H4 (cell line): ENCODE data around the gene SNTG2. TPM values are rescaled to one million over a fixed set of nuclear protein-coding genes. Genes with fewer than 3 reads are reported as not detected.
"Not testable (repeated sequence)": the region's sequence is repeated elsewhere in the genome, so short reads cannot be mapped to it uniquely, and the experiment has no call there.

Experiments
- DNase-seq: peaks from one replicate; pipeline ENCODE4 v3.0.0-alpha.2; 2015; ENCODE audit warnings: low spot score
- total RNA-seq: library from RNA; depleted of rRNA; stranded (reverse); fragments of >200 nt; shearing (Covaris generic); gene quantifications from 2 replicates; pipeline ENCODE4 v1.2.3, GENCODE V29; 2014

Gene SNTG2
- total RNA-seq, 1 experiment from 2014 or later, result not detected

DNA sequence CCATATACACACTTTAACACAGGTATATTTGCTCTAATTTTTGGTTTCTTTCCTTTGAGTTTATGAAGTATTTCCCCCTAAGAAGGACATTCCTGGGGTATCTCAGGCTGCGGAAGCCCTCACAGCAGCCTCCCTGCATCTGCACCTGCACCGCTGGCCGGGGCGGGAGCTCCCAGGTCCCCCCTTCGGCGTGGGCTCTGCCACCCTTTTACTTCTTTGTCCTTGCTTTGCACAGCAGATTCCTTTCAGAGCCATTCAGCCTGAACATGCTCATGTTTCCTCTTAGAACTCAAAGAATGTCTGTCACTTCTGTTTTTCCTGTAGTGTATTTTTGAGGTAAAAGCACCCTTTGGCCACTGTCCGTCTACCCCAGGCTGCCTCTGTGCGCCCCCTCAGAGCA, 146.5 kb downstream of the SNTG2 start:
- DNase-seq, result no peak

DNA sequence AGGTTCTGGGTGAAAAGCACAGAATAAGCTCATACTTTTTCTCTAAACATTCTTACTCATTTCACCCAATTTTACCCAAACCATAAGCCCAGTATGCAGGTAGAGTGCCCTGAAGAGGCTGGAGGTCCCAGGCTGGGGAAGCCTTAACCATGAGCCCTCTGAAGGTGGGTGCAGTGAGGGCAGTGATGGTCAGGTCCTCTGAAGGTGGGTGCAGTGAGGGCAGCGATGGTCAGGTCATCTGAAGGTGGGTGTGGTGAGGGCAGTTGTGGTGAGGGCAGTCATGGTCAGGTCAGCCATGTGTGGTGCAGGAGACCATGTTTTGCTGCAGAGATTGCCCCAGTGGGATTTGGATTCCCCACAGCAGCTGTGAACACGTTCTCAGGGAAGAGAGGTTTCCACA, 148.8 kb downstream of the SNTG2 start:
- DNase-seq, result no peak

DNA sequence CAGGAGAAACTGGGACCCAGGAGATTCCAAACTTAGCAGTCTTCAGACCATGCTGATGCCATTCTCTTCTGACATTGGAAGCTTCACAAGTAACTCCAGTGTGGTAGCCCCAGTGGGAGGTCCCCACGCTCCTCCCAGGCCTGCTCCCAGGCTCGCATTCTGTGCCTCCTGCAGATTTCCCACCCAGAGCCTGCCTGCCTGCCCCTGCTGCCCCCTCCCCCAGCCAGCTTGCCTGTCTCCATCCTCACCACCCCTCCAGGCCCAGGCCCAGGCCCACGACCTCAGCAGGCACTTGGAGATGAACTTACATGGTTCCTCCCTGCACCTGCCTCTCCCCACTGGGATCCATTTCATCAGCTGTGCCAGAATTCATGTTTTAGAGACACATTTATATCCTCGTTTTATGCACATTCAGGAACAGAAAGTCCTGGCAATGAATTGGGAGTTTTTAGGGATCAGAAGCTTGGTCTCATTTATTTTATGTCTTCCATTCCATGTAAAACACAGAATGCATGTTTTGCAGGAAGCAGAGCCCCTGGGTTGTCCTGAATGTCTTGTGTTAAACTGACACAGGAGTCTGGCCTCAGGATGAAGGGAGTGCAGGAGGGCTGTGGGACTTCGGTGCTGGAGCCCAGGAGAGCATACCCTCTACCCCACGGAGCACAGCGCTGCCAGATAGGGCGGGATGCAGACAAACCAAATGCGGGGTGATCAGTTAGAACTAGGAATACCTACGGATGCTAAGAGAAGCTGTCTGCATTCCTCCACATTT, 150.5 kb downstream of the SNTG2 start:
- no peak for DNase-seq

DNA sequence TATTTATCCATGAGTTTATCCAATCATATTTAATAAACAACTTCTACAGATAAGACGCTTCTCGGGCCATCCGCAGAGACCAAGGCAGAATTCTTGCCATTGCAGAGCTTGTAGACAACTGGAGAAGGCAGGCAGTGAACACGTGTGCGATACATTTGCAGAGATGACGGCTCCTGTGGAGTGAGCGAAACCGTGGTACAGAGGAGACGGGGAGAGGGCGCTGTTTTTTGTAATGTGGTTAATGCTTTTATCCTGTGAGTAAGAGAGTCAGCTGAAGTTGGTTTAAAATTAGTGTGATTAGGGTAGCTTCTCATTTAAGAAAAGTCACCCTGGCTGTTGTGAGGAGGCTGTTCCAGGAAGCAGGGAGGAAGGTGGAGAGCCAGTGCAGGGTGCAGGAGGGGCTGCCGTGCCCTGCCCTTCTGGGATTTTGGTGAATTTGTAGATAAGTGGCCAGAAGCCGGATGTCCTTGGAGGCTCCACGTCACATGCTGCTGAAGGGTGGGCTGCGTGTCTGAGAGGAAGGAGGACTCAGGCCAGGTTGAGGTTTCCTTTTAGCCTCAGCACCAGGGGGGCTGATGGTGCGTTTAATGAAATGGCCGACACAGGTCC, 151.4 kb downstream of the SNTG2 start:
- no peak for DNase-seq

DNA sequence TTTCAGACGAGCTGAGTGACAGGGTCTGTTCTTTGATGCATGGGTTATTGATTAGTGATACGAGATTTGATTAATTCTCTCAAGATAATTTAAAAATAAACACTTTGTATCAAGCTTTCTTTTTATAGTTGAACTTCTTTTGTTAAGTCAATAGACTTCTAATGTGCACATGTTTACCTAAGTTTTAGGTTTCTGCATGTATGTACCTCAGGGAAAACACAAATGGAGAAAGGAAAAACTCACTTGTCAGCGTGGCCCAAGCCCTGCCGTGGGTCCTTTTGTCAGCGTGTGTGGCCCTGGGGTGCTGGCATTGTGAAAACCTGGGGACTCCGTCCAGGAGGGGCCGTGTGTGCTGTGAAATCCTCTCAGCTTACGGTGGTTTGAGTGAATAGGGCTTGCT, 153.7 kb downstream of the SNTG2 start:
- no peak for DNase-seq

DNA sequence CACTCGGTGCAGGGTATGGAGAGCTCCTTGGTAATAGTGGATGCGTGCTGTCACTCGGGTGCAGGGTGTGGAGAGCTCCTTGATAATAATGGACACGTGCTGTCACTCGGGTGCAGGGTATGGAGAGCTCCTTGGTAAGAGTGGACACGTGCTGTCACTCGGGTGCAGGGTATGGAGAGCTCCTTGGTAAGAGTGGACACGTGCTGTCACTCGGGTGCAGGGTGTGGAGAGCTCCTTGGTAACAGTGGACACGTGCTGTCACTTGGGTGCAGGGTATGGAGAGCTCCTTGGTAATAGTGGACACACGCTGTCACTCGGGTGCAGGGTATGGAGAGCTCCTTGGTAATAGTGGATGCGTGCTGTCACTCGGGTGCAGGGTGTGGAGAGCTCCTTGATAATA, 155.7 kb downstream of the SNTG2 start:
- DNase-seq, result not testable (repeated sequence)

DNA sequence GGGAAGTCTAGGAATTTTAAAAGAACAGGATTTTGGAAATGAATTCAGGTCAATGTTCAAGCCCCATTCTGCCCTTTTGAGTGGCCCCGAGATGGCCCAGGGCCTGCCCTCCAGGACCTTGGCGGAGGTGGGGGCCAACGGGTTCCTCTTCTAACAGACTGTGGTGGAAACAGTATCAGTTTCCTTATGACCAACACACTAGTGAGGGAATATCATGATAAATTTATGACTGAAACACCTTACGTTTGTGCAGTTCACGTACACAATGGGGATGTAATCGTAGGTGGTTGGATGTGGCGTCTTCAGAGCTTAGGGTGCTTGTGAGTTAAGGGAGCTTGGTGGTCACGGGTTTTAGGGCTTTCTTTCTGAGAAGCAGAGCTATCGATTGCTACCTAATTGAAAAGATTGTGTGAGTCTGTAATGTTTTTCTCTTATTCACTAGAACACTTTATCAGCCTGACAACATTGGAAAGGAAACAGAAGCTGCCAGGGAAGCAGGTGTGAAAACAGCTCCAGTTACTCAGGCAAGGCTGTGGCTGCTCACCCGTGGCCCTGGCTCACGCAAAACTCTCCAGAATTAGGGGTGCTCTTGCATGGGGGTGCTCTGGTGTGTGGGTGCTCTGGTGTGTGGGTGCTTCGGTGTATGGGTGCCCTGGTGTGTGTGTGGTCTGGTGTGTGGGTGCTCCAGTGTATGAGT, 165.3 kb downstream of the SNTG2 start:
- DNase-seq, result no peak

DNA sequence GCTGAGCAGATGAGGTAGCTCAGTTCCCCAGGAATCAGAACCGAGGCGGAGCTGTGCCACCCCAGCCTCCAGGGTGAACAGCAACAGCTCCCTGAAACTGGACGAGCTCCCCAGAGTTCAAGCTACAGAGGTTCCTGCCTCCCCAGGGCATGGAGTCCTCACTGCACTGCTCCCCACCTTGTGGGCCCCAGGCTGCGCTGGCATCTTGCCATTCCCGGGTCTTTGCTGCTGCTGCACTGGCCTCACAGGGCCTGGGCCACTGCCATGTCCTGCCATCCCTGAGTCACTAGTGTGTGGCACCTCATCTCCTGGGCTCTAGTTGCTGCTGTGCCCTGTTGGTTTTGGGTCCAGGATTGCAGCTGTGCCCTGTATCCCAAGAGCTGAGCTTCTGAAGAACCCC, 166.9 kb downstream of the SNTG2 start:
- DNase-seq, result no peak

DNA sequence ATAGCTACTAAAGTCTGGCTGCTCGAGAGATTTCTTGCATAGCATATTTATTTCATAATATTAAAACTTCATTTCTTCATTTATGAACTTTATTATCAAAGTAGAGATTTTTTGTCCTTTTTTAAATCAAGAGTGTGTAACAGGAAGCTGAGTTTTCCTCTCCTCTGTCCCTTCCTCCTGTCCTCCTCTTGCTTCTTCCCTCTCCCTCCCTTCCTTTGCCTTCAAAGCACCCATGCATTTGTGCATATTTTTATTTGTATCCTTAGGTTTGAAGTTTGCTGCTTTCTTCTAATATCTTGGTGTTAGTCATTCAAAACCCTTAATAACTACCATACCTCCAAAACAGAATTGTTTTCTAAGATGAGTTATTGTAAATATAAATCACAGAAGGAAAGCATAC, 174.6 kb downstream of the SNTG2 start:
- DNase-seq, result no peak

DNA sequence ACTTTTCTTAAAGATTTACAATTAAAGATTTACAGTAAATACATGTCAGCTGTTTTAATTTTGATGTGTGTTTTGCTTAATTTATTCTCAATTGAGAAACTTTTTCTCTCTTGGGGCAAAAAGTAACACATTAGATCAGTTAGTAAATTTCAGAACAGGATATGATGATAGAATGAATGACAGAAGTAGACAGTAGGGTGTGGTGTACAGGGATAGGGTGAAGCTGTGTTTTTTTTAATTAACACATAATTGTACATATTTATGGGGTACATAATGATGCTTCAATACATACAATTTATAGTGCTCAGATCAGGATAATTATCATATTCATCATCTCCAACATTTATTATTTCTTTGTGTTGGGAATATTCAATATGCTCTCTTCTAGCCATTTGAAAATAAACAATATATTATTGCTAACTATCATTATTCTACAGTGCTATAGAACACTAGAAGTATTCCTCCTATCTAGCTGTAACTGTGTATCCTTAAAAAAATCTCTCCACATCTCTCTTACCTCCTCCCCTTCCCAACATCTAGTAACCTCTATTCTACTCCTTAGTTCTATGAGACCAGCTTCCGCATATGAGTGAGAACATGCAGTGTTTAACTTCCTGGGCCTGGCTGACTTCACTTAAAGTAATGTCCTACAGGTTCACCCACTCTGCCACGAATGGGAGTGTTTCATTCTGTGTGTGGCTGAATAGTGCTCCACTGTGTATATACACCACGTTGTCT, 175.2 kb downstream of the SNTG2 start:
- DNase-seq, result no peak

DNA sequence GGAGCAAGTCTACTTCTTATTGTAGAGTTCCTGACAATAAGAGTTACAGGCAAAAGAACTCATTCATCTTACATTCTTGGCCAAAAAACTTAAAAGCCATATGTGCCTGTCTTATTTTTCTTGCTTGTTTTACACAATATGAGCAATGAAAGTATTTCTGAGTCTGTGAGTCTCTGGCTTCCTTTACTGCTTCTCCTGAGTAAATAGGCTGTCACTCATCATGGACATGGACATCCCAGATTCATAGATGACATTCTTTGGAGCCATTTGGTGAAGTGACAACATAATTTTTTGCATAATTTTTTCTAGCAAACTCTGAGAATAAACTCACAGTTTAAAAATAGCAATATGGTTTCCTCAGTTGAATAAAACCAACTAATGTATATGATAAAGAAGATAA, 179.3 kb downstream of the SNTG2 start:
- no peak for DNase-seq

DNA sequence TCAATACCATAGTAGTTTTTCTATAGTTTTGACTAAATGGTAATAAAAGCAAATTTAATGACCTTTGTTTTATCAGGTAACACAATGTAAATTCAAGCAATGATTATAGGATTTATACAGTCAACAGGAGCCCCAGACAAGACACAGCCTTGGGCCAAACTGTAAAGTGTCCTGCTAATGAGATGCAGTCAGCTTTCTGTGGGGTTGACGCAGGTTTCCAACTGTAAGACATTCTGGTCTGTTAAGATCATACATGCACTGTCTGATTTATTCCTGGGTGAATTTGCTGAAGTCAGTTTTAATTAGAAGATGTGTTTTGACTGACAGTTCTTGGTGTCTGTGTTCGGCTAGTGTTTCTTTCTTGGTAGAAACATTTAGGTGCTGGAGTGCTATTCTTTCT, 180.3 kb downstream of the SNTG2 start:
- no peak for DNase-seq

DNA sequence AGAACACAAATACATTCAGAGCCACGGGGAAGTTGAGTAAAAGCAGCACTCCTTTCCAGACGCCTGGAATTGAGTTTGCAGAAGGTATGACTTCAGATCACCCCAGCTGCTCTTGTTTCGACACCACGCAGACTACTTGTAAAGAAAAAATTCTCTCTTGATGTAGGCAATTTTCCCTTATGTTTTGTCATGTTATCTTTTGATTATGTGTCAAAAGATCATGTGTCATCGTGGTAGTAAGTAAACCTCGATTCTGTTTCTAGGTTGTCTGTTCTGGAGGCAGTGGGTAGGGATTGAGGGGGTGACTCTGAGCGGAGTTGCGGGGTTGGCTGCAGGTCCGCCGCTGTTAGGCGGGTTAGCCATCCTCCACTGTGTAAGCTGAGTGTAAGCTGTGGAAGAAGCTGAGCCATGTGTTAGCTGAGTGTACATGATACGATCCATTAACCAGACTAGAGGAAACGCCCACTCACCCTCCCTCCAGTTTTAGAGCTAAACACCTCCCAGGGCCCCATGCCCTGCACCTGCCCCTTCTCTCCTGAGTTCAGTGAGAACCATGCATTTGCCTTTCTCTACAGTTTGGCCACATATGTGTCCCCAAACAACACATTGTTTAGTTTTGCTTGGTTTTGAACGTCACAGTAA, 181.8 kb downstream of the SNTG2 start:
- DNase-seq, result no peak

DNA sequence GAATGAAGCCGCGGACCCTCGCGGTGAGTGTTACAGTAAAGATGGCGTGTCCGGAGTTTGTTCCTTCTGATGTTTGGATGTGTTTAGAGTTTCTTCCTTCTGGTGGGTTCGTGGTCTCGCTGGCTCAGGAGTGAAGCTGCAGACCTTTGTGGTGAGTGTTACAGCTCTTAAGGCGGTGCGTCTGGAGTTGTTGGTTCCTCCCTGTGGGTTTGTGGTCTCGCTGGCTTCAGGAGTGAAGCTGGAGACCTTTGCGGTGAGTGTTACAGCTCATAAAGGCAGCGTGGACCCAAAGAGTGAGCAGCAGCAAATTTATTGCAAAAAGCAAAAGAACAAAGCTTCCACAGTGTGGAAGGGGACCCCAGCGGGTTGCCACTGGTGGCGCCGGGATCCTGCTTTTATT, 183.2 kb downstream of the SNTG2 start:
- DNase-seq, result not testable (repeated sequence)

DNA sequence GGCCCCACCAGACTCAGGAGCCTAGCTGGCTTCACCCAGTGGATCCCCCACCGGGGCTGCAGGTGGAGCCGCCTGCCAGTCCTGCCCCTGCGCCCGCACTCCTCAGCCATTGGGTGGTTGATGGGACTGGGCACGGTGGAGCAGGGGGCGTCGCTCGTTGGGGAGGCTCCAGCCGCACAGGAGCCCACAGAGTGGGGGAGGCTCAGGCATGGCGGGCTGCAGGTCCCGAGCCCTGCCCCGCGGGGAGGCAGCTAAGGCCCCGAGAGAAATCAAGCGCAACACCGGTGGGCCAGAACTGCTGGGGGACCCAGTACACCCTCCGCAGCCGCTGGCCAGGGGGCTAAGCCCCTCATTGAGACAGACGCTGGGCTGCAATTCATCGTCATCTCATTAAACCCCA, 184.0 kb downstream of the SNTG2 start:
- DNase-seq, result no peak

DNA sequence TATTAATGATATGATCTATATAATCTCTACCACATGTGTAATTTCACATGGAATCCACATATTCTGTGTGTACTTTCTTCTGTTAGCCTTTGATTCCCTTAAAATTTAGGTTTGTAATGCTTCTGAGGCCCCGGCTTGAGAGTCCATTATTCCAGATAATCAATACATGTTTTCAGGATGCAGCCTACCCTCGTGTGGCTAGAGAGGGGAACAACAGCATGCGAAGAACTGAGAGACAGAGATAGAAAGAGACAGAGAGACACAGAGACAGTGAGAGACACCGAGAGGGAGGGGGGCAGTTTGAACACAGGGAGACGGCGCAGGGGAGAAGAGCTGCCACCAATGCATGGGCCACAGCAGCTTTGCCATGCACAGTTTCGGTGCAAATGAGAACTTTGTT, 185.4 kb downstream of the SNTG2 start:
- no peak for DNase-seq

DNA sequence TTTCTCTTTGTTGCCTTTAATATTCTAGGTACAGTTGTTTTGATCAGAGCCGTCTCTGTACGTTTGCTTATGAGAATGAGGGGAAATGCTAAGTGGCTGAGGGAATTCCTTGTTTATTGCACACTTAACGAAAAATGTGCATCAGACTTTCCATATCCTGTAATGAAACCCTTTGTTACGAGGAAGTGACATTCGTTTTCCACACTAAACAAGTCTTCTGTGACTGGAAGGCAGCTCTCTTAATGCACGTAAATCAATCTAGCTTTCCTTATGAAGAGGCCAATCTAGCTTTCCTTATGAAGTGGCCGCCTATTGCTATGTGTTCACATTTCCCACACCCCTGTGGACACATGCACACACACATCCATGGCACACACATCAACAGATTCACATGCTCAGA, 186.2 kb downstream of the SNTG2 start:
- DNase-seq, result no peak

DNA sequence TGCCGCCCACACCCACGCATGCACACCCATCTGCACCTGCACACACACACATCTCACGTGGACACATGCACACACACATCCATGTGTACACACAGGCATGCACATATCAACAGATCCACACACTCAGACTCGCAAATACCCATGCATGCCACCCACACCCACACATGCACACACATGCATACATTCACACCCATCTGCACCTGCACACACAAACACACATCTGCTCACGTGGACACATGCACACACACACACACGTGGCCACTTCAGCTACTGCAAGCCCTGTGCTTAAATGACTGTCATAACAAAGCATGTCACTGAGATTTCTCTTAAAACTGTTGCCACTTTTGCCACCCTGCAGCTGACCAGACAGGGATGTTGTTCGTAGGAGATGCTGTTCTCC, 186.6 kb downstream of the SNTG2 start:
- no peak for DNase-seq

DNA sequence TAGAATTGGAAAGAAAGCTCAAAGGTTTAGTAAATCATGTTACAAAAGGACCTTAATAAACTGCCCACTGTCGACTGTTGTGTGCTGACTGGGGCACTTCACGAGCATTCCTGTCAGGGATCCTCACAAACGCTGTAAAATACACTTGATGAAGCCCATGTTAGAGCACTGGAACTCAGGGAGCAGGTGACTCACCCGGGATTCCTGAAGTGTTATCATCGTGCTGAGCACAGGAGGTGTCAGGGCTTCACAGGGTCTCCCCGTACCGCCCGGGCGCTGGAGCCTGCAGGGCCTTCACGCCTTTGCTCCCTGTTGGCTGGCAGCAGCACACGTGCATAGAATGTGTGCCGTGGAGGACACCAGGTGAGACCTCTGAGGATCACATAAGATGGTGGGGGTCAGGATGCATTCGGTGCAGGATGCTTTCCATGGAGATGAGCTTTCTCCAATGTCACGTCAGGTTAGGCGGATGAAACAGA, 187.3 kb downstream of the SNTG2 start:
- DNase-seq, result no peak

DNA sequence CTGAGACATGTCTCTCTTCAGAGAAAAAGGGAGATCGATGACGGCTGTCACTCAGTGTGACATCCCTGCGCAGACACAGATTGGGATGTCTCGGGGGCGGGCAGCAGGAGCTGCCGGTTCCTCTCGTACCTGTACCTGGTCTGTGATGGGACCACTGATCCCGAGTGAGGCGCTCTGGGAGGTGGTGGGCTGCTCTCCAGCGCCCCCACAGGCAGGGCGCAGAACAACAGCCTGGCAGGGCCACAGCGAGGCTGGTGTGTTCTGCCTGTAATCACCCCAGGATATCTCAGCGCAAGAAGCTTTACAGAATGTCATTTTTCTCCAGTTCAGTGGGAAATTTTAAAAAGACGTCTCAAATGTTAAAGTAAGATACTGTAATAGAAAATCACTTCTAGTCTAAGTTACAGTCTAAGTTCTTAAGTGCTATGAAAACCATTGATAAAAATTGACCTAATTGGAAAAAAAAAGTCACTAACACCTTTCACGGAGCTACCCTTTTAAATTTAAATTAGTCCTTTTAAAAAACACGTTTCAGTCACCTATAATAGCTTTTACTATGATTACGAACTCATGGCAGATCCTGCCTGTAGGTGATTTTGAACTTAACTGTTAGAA, 189.8 kb downstream of the SNTG2 start:
- DNase-seq, result no peak

DNA sequence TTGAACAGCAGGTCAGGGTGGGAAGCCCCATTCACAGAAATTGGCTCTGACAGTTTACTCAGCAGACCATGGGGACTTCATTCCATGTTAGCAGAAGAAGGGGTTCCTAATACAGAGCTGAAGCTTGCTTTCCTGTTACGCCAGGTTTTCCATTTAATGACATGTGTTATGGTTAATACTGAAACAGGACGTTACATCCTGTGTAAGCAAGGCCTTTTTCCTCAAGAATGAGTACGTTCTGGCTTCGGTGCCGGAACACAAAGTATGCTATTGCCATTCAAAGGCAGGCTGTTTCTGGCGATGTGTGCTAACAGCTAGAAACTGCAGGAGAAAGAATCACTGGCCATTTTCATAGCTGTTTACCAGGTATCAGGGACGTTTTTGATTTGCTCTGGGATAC, 190.4 kb downstream of the SNTG2 start:
- no peak for DNase-seq
